T-helper 22 cell (primary cell): ENCODE data around the gene MIA2.
A peak's percentile ranks its signal among the peaks of the same experiment; 100 is the strongest.

Source experiments
- DNase-seq: peaks from one replicate; pipeline ENCODE4 v3.0.0-alpha.2; 2020; ENCODE audit warnings: low read depth

Gene MIA2

DNA sequence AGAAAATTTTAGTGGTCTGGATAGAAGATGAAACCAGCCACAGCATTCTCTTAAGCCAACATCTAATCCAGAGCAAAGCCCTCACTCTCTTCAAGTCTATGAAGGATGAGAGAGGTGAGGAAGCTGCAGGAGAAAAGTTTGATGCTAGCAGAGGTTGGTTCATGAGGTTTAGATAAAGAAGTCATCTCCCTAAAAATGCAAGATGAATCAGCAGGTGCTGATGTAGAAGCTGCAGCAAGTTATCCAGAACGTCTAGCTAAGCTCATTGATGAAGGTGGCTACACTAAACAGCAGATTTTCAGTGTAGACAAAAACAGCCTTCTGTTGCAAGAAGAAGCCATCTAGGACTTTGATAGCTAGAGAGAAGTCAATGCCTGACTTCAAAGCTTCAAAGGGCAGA, 150.0 kb downstream of the MIA2 start:
- DNase-seq: no peak

- no peak for DNase-seq
Measured at GRCh38 chr14:39384177-39384576, 150.5 kb downstream of the MIA2 start.

DNA sequence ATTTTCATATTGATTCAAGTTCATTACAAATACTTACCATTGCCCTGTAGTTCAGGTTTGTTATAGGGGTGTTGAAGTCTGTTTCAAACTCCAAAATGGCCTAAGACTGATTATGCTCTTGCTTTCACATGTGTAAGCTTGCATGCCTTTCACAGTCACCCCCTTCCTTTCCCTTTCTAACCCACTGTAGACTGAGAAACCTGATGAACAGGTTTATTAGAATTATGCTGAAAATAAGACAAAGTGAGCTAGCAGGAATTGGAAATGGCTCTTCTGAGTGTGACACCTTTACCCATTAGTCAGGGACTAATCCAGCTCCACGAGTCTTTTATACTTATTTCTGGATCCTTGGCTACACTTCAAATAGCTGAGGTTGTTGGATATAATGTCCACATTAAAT, 159.6 kb downstream of the MIA2 start:
- DNase-seq: no peak

DNA sequence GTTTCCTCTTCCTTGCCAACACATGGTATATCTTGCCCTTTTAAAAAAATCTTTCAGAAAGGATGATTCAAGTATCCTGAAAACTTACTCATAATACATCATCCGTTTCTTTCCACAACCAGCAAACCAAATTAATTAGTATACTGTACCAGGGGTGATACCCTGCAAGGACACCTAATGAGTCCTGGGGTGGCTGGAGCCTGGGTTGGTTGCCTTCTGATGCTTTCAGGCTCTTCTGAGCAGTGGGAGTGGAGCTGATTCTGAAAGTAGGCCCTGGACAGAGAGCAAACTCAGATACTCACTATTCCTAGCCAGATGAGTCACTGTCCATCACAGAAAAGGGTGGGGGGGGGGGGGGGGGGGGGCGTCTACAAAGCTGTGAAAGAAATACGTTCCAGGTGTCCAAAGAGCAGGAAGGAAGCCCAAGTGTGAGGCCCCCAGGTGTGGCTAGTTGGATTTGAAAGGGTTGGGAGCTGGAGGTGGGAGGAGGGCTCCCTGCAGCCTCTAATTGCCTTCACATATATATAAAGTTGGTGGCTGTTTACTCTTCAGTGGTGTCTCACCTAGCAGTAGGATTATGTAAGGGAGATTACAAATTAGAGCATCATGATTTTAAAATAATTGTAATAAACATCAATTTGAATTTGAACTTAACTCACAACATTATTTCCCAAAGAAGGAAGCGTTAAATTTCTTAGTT, 162.0 kb downstream of the MIA2 start:
- no peak for DNase-seq

- no peak for DNase-seq
Measured at GRCh38 chr14:39396448-39396847, 162.7 kb downstream of the MIA2 start.

DNA sequence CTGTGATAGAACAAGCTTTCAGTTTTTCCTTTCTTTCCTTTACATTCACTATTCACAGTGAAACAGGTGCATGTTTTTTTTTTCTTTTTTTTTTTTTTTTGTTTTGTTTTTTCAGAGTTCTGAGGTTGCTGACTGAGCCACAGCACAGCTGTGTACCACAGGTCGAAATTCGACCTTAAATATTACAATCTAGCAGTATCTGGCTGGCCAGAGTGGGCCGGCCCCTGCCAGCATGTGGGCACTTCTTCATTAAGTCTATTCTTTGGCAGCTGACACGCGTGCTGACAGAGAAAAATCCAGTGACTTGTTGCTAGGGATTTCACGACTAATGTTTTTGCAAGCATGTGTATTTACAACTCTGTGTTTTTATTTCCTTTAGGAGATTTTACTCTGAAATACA, 164.7 kb downstream of the MIA2 start:
- no peak for DNase-seq

DNA sequence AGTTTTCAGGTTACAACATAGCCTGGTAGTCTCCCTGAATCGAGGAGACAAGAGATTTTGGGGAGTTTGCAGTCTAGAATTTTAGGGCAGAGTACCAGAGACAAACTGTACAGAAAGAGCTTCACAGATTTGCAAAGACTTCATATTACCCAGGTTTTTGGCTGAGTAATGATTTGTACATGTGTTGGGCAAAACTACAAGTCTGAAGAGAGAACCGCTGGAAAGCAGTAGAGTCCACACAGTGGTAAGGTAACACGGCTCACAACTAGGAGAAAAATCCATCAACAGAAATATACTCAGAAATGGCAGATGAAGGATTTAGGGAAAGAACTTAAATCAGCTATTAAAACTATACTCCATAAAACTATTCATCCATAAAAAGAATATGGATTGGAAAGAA, 172.8 kb downstream of the MIA2 start:
- DNase-seq: no peak

- DNase-seq: no peak
Measured at GRCh38 chr14:39416072-39416471, 182.4 kb downstream of the MIA2 start.

GRCh38 chr14:39417014-39417413, 183.3 kb downstream of the MIA2 start:
- no peak for DNase-seq

DNA sequence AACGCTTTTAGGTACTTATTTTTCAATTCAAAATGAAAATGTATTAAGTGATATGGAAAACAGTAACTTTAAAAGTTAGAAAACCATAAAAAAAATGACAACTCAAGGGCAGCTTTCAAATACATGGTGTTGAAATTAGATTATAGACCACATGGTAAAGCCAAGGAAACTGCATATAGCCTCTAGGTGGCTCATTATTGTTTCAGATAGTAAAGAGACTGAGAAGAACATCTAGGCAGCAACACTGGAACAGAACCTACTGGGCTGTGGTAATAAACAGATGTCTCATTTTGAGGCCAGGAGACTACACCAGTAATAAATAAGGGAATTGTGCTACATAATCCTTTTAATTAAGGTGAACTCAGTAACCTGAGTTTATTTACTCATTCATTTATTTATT, 185.6 kb downstream of the MIA2 start:
- no peak for DNase-seq

DNA sequence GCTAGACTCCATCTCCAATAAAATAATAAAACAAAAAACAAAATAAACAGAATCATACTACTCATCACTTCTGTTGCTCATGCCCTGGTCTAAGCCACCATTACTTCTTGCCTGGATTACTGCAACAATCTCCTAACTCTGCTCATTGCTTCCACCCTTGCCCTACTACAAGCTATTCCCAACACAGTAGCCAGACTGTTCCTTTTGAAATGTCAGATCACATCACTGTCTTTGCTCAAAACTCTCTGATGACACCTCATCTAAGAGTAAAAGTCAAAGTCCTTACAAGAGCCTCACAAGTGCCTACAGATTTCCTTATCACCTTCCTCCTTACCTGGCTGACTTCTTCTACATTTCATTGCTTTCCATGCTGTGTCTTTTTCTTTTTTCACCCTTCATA, 188.5 kb downstream of the MIA2 start:
- DNase-seq: no peak

GRCh38 chr14:39423793-39424192, 190.1 kb downstream of the MIA2 start:
- no peak for DNase-seq

DNA sequence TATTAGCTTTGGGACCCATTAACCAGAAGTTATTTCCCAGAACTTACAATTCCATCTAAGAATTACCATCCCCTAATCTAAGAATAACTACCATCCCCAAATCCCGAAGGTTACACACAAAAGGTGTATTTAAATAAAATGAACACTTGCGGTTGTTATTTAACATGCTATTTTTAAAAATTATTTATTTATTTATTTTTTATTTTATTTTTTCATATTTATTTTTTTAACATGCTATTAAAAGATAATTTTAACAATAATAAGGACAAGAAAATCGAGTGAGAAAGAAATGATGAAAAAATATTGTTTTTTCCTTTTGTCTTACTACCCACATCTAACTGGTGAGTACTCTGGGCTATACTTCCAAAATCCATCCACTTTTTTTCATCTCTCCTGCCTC, 192.2 kb downstream of the MIA2 start:
- DNase-seq: no peak

DNA sequence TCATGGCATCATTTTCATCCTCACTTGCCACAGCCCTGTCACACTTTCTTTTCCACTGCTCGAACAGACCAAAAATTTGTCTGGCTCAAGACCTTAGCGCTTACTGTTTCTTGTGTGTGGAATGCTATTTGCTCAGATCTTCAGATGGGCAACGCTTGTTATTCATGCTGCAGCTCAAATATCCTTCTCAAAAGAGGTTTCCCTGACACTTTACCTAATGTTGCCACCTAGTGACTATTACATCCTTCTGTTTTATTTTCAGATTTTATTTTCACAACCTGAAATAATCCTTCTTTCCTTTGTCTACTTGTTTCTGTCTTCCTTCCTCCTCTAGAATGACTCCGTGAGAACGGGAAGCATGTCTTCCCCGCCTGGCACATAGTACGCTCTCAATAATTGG, 192.9 kb downstream of the MIA2 start:
- DNase-seq: no peak

DNA sequence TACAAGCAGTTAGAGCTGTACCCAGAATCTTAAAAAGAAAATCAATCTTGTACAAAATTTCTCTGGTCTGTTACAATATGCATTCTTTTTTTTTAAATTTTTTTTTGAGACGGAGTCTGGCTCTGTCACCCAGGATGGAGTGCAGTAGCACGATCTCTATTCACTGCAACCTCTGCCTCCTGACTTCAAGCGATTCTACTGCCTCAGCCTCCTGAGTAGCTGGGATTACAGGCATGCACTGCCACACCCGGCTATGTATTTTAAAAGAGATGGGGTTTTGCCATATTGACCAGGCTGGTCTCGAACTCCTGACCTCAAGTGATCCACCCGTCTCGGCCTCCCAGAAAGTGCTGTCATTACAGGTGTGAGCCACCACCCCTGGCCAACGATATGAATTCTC, 194.4 kb downstream of the MIA2 start:
- DNase-seq: no peak

- no peak for DNase-seq
Measured at GRCh38 chr14:39430762-39431415, 197.2 kb downstream of the MIA2 start.

GRCh38 chr14:39431416-39432178, 197.9 kb downstream of the MIA2 start:
- peak; percentile 15 for DNase-seq

DNA sequence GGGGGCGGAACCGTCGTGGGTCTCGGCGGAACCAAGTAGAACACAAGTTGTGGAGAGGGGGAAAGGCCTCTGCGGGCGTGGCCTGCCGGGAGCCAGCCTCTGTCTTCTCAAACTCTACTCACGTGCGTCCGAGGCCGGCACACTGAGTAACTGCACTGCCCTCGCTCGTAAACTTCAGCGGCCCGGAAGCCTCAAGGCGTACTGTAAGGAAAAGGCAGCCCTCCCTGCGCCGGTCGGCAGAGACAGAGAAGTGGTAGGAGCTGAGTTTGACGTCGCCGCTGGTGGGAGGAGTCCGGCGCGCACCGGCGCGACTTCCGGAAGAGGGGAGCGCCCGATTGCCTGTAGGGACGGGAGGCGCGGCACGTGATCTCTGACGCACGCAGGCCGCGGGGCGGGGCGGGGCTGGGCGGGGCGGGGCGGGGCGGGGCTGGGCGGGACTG, 198.5 kb downstream of the MIA2 start, which contains the start of gene FBXO33:
FBXO33 (minus strand) TSS at position 255 of the 440 bp plus-strand sequence. CDS start 271 bp downstream, outside the sequence.
- DNase-seq: peak; percentile 93

DNA sequence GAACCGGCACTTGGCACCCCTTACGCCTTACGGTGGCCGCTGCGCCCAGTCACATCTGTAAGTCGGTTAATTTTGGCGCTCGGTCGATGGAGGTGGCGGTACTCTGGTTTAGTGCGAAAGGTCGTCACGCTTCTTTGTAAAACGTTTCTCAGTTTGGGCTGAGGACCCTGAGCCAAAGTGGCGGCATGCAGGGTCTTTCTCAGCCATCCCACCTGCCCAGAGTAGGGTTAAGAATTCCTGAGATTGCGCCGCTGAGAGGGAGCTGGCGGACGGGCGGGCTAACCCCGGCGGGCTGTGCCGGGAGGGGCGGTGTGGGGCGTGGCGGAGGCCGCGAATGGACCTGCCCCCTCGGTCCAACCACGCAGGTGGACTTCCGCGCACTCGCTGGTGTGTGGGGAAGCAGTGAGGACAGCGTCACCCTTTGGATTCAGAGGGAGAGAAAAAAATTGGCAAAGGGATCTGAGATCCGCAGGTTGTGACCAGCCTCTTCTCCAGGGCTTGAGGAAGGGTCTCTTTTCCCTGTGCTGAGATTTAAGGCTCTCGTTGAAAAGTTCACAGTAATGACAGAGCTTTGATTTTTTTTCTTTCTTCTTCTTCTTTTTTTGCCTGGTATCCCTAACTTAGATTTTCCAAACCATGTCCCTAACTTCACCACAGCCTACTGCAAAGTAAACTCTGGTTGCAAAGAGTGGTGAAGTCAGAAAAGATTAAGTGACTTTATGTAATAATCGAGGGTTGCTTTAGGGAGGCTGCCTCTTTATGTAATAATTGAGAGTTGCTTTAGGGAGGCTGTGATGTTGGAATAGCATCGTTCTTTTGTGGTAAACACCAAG, 199.1 kb downstream of the MIA2 start:
- DNase-seq: peak; percentile 74

DNA sequence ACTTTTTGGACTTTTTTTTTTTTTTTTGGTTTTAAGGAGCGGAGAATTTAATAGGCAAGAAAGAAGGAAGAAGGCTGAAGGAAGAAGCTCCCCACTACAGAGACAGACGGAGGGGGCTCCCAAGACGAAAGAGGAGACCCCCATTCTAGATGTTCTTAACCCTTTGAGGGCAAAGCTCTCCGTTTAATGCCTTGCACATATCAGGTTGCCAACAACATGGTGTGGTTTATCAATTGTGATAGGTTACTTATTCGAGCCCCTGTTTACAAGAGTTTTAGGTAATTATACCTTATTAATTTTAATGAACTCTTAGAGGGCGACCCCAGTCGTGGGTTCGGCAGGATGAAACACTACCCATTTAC, 199.7 kb downstream of the MIA2 start:
- no peak for DNase-seq

GRCh38 chr14:39434401-39434800, 200.7 kb downstream of the MIA2 start:
- no peak for DNase-seq

- no peak for DNase-seq
Measured at GRCh38 chr14:39435241-39435640, 201.5 kb downstream of the MIA2 start.
